Raji (cell line): ENCODE results near the gene KLRG1.

Experiments used
- POLR2A ChIP-seq: IDR thresholded peaks from 2 replicates; pipeline ENCODE4 v1.6.1; 2011; ENCODE audit warnings: low read depth, low read length, control low read depth; ENCODE audit not compliant: insufficient read depth

The KLRG1 gene

GRCh38 chr12:8989413-8989812, at the start of gene KLRG1:
Gene KLRG1 (plus strand): TSS chr12:8989546. CDS start chr12:8989636, 90 bp downstream.
- no peak for TF ChIP-seq POLR2A

- no peak for TF ChIP-seq POLR2A
Observed at GRCh38 chr12:8941691-8942478, 47.5 kb upstream of the KLRG1 start.

- TF ChIP-seq POLR2A, result no peak
Observed at GRCh38 chr12:8943565-8944186, 45.7 kb upstream of the KLRG1 start.

GRCh38 chr12:8946733-8947132, 42.6 kb upstream of the KLRG1 start:
- no peak for TF ChIP-seq POLR2A

- no peak for TF ChIP-seq POLR2A
Observed at GRCh38 chr12:8947737-8948136, 41.6 kb upstream of the KLRG1 start.

- no peak for TF ChIP-seq POLR2A
Observed at GRCh38 chr12:8948701-8949341, 40.5 kb upstream of the KLRG1 start.

- TF ChIP-seq POLR2A, result peak; percentile 85
Observed at GRCh38 chr12:8949342-8950220, 39.8 kb upstream of the KLRG1 start, which contains the start of gene M6PR. Gene M6PR (minus strand): TSS chr12:8949645. CDS start chr12:8946404, 3,241 bp downstream.

GRCh38 chr12:8950221-8950527, 39.2 kb upstream of the KLRG1 start:
- TF ChIP-seq POLR2A, result no peak

- no peak for TF ChIP-seq POLR2A
Observed at GRCh38 chr12:8950702-8951478, 38.5 kb upstream of the KLRG1 start.

GRCh38 chr12:8951744-8952143, 37.6 kb upstream of the KLRG1 start:
- TF ChIP-seq POLR2A, result no peak

- no peak for TF ChIP-seq POLR2A
Observed at GRCh38 chr12:8953773-8954402, 35.5 kb upstream of the KLRG1 start.

- no peak for TF ChIP-seq POLR2A
Observed at GRCh38 chr12:8956073-8956472, 33.3 kb upstream of the KLRG1 start.

GRCh38 chr12:8956772-8957171, 32.6 kb upstream of the KLRG1 start:
- no peak for TF ChIP-seq POLR2A

GRCh38 chr12:8957561-8957960, 31.8 kb upstream of the KLRG1 start:
- TF ChIP-seq POLR2A, result no peak
